Mucosa of rectum (tissue), 2 donors: Measurements from ENCODE around the gene HMGXB3.

Source experiments
- H3K27ac ChIP-seq, 2 donors: one replicate each; pipeline ENCODE4 v1.7.0; 2013; ENCODE audit warnings: inconsistent platforms in 2 of 2, low read depth in 2 of 2, low read length in 2 of 2
- H3K27me3 ChIP-seq, 2 donors: one replicate each; pipeline ENCODE4 v1.7.0; 2013; ENCODE audit warnings: low read length in 2 of 2; ENCODE audit not compliant: control insufficient read depth in 2 of 2, insufficient read depth in 2 of 2
- H3K36me3 ChIP-seq, 2 donors: one replicate each; pipeline ENCODE4 v1.7.0; 2013; ENCODE audit warnings: low read length in 2 of 2; ENCODE audit not compliant: control insufficient read depth in 2 of 2, insufficient read depth in 2 of 2
- H3K4me1 ChIP-seq, 2 donors: one replicate each; pipeline ENCODE4 v1.7.0; 2013; ENCODE audit warnings: low read length in 2 of 2, mild to moderate bottlenecking in 1 of 2; ENCODE audit not compliant: control insufficient read depth in 2 of 2, insufficient read depth in 2 of 2
- H3K4me3 ChIP-seq, 2 donors: one replicate each; pipeline ENCODE4 v1.7.0; 2013; ENCODE audit warnings: low read length in 2 of 2
- H3K9ac ChIP-seq, 2 donors: one replicate each; pipeline ENCODE4 v1.7.0; 2013; ENCODE audit warnings: low read length in 2 of 2, low read depth in 1 of 2, mild to moderate bottlenecking in 1 of 2
- H3K9me3 ChIP-seq, 2 donors: one replicate each; pipeline ENCODE4 v1.7.0; 2013; ENCODE audit warnings: low read length in 2 of 2; ENCODE audit not compliant: control insufficient read depth in 2 of 2
- donor health status: healthy.
- donor health status: Normal muscosa, but diverticular disease.

The HMGXB3 gene

DNA sequence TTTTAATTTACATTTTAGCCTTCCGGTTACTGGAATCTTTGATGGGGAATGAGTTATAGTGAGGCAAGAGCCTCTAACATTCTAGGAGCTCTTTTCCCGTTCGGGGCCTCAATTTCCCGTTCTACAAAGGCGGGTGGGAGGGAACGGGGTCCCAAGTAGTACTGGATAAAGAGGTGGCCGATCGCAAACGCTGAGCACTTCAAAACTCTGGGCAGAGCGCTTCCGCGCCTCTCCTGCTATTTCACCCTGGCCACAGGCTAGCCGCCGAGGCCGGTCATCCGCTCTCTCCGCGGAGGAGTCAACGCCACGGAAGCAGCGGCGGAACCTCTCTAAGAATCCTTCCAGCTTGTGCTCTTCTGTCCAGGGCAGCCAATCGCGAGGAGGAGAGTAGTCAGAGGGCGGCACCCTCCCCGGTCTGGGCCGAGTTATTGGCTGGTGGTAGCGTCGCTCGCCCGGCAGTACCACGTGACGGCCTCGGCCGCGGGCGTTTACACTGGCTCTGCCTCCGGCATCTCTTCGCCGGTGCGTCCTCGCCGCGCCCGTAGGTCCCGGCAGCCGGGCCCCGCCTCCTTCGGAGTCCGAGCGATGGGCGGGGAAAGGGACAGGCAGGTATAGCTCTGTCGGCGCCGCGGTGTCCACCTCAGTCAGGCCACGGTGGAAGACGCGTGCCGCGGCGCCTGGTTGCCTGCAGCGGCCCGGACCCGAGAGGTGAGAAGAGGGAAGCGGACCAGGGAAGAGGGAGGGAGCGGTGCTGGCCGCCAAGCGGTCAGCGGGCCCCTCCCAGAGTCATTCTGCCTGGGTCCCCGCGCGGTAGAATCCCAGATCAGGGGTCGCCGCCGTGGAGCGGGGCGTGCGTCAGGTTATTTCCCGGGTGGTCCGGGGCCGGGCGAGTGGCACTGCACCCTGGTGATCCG, 40.0 kb upstream of the HMGXB3 start, which contains the start of gene SLC26A2:
Gene SLC26A2 (plus strand): TSS at position 487 of the 914 bp plus-strand sequence. CDS start 16,895 bp downstream, outside the sequence.
- Histone ChIP-seq H3K27me3 (no peaks in the 10 kb centered on the region), H3K36me3 (peaks cover 0 to 3% of the 10 kb centered on the region in 2 donors), H3K4me3 (peak within 1 kb of the TSS; percentile 79 to 88), H3K9me3 (no peaks in the 10 kb centered on the region), H3K9ac (peak within 1 kb of the TSS; percentile 77 to 87), H3K27ac (peak within 1 kb of the TSS; percentile 83 to 84), H3K4me1 (peaks cover 23 to 35% of the 10 kb centered on the region in 2 donors)

DNA sequence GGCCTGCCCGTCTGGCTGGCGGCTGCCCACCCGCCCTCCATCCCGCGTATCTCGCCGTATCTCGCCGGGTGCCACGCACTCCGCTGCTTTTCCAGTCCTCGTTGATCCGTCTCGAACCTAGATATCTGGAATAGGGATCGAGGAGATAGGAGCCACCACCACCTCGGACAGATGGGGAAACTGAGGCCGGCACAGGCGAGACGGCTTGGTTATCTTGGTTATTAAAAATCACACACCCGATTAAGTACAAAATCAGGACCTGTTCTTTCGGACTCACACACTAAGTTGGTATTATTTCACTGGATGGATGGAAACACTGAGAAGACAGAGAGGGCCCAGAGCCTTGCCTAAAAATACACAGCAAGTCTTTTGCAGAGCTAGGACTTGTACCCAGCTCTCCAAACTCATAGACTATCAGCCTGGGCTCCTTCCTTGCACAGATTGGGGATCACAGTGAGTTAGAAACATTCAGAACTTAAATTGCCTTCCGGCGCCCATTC, 39.3 kb upstream of the HMGXB3 start:
- H3K9me3 ChIP-seq = no peaks in the 10 kb centered on the region
- peaks cover 21 to 35% of the 10 kb centered on the region in 2 donors for H3K4me1 ChIP-seq
- H3K36me3 ChIP-seq = peaks cover 0 to 3% of the 10 kb centered on the region in 2 donors
- H3K9ac ChIP-seq = peak overlapping the region; percentile 76 to 87
- H3K27ac ChIP-seq = peak overlapping the region; percentile 77 to 83
- H3K27me3 ChIP-seq = no peaks in the 10 kb centered on the region
- H3K4me3 ChIP-seq = peak overlapping the region; percentile 79 to 88

DNA sequence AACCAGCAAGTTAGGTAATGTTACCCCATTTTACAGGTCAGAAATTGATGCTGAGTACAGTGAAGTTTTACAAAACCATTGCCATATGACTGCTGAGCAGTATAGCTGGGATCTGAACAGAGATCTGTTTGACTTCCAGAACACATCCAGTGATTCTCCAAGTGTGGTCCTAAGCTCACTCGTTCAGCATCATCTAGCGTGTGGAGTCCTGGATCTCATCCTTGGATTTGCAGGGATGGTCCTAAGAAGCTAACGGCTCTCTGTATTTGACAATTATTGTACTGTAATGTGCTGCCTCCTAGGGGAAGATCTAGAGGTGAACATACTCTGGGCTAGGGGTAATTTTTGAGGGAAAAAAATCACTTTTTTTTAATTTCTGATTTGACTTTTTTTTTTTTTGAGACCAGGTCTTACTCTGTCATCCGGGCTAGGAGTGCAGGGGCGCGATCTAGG, 38.6 kb upstream of the HMGXB3 start:
- peak overlapping the region; percentile 76 to 87 for H3K9ac ChIP-seq
- no peaks in the 10 kb centered on the region for H3K27me3 ChIP-seq
- H3K4me3 ChIP-seq = peak overlapping the region; percentile 79 to 88
- H3K27ac ChIP-seq = peak overlapping the region; percentile 77 to 83
- peaks cover 0 to 3% of the 10 kb centered on the region in 2 donors for H3K36me3 ChIP-seq
- peaks cover 21 to 36% of the 10 kb centered on the region in 2 donors for H3K4me1 ChIP-seq
- no peaks in the 10 kb centered on the region for H3K9me3 ChIP-seq

DNA sequence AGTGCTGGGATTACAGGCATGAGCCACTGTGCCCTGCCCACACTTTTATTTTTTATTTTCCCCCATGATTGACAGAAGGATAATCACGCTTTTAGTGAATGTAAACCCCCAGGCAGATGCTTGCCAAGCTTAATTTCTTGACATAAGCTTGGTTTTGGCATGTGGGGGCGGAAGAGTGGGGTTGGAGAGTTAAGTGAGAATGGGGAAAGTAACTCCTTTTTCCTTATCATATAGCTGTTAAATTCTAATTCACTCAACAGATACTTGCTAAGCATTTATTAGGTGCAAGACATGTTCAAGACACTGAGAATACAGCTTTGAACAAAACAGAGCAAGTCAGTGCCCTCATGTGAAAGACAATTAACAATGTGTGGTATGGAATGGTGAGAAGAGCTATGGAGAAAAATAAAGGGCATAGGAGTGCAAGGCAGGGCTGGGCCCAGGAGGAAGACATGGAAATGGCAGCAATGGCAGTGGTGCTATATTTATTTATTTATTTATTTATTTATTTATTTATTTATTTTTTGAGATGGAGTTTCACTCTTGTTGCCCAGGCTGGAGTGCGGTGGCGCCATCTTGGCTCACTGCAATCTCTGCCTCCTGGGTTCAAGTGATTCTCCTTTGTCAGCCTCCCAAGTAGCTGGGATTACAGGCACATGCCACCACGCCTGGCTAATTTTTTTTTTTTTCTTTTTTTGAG, 37.8 kb upstream of the HMGXB3 start:
- H3K27ac ChIP-seq = peak overlapping the region; percentile 38 to 77
- peaks cover 15 to 32% of the 10 kb centered on the region in 2 donors for H3K4me1 ChIP-seq
- peak overlapping the region; percentile 8 to 87 for H3K9ac ChIP-seq
- no peaks in the 10 kb centered on the region for H3K9me3 ChIP-seq
- H3K36me3 ChIP-seq = peaks cover 0 to 3% of the 10 kb centered on the region in 2 donors
- no peaks in the 10 kb centered on the region for H3K27me3 ChIP-seq
- peak overlapping the region; percentile 79 to 88 for H3K4me3 ChIP-seq

DNA sequence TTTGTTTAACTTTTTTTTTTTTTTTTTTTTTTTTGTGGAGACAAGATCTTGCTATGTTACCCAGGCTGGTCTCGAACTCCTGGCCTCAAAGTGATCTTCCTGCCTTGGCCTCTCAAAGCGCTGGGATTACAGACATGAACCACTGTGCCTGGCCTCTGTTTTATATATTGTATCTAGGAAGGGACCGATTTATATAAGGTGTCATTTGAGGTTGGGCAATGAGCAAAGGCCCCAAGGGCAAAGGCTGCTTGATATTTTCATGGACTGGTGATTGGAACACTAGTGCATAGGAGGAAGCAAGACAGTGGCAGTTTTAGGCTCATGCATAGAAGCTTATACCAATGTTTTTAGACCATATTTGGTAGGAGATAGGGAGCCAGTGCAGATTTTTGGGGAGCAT, 36.8 kb upstream of the HMGXB3 start:
- Histone ChIP-seq H3K4me1 (peaks cover 13 to 30% of the 10 kb centered on the region in 2 donors), H3K27ac (peak overlapping the region in 1 of 2 donors; percentile 19), H3K27me3 (no peaks in the 10 kb centered on the region), H3K4me3 (peak overlapping the region; percentile 41 to 46), H3K36me3 (peaks cover 0 to 3% of the 10 kb centered on the region in 2 donors), H3K9ac (peak overlapping the region in 1 of 2 donors; percentile 44), H3K9me3 (no peaks in the 10 kb centered on the region)

DNA sequence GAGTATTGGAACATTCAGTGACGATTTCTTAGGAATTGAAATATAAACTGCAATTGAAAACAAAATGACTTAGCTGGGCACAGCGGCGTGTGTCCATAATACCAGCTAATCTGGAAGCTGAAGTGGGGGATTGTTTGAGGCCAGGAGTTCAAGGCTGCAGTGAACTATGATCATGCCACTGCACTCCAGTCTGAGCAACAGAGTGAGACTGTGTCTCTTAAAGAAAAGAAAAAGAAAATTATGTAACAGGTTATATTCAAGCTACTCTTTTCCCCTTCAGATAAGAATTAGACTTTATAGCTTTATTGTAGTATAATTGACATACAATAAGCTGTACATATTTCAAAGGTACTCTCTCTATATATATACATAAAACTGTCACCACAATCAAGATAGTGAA, 33.6 kb upstream of the HMGXB3 start:
- peak overlapping the region in 1 of 2 donors; percentile 48 for H3K27ac ChIP-seq
- no peaks in the 10 kb centered on the region for H3K27me3 ChIP-seq
- peaks cover 10% of the 10 kb centered on the region in 2 donors for H3K36me3 ChIP-seq
- H3K9me3 ChIP-seq = no peaks in the 10 kb centered on the region
- H3K4me3 ChIP-seq = peak overlapping the region in 1 of 2 donors; percentile 37
- H3K9ac ChIP-seq = peak overlapping the region in 1 of 2 donors; percentile 18
- peaks cover 0 to 10% of the 10 kb centered on the region in 2 donors for H3K4me1 ChIP-seq

DNA sequence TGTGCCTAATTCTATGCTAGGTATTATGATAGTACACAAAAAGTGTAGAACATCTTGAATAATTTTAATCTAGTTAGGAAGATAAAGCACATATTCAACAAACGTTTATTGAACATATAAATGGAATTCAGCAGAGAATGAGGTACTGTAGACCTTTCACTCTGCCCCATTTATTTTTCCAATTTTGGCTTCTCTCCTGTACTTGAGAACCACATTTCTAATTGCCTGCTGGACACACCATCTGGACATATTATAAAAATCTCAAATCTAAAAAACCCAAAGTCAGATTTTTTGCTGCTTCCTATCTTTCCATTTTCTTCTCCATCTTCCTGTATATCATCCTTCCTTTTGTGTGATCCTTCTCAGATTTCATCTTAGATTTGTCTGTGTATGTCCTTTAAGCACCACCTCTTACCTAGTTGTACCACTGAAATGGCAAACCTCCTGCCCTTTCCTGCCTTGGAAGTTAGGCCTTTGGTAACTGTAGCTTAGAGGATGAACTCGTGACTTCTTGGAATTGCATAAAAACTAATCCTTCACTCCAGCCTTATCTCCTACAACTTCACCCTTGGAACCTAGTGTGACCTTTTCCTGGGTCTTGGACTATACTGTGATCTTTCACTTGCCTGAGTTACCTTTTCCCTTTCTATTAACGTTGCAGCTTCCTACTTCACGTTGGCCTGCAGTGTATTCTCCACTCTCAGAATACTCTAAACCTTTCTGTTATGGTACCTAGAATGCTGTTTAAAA, 31.2 kb upstream of the HMGXB3 start:
- Histone ChIP-seq H3K4me1 (peaks cover 0 to 6% of the 10 kb centered on the region in 2 donors), H3K9me3 (no peaks in the 10 kb centered on the region), H3K4me3 (peak overlapping the region in 1 of 2 donors; percentile 0), H3K27ac (no peak overlapping the region), H3K36me3 (peaks cover 6 to 10% of the 10 kb centered on the region in 2 donors), H3K27me3 (no peaks in the 10 kb centered on the region), H3K9ac (no peak overlapping the region)

DNA sequence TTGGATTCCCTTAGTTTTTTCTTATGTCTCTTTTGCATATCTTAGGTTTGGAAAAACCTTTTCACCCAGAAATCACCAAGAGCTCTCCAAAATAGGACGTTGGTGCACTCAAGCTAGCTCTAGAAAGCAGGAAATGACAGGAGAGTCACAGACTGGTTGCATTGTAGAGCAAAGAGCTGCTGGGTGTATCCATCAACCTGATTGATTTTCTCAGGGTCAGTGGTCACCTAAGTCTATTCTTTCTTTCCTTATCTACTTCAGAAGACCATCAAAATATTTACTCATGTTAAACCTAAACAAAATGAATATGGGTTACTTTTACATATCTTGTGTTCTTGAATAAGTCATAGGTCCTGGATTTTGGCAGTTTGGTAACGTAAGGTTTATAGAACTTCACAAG, 25.1 kb upstream of the HMGXB3 start:
- Histone ChIP-seq H3K36me3 (peaks cover 39 to 44% of the 10 kb centered on the region in 2 donors), H3K4me1 (peaks cover 2 to 9% of the 10 kb centered on the region in 2 donors), H3K27ac (no peak overlapping the region), H3K9me3 (no peaks in the 10 kb centered on the region), H3K9ac (no peak overlapping the region), H3K4me3 (no peak overlapping the region), H3K27me3 (no peaks in the 10 kb centered on the region)

DNA sequence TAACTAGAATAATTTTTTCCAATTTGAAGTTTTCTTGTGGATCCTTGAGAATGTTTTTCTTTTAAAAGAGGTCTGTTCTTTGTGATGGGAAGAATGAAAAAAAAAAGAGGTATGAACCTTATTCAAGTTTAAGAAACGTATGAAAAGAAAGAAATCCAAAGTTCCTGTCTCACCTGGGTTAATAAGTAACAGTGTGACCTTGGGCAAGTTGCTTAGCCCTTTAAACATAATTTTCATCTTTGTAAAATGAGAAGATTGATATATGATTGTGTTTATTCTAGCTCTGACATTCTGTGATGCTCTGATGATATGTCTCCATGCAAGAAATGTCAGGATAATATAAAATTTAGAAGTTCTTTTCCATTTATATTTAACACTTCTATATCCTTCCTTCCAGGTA, 20.6 kb upstream of the HMGXB3 start:
- Histone ChIP-seq H3K4me1 (peaks cover 2 to 9% of the 10 kb centered on the region in 2 donors), H3K27ac (no peak overlapping the region), H3K36me3 (peaks cover 65 to 69% of the 10 kb centered on the region in 2 donors)

More for the DNA sequence above, 20.6 kb upstream of the HMGXB3 start:
- Histone ChIP-seq H3K4me3 (no peak overlapping the region), H3K9me3 (no peaks in the 10 kb centered on the region), H3K27me3 (no peaks in the 10 kb centered on the region), H3K9ac (no peak overlapping the region)
